IgD-negative memory B cell (primary cell): ENCODE data around the gene MAGI3. TPM values are rescaled to one million over a fixed set of nuclear protein-coding genes. Genes with fewer than 3 reads are reported as not detected.
"Not testable (repeated sequence)": the region's sequence is repeated elsewhere in the genome, so short reads cannot be mapped to it uniquely, and the experiment has no call there.

ENCODE experiments used
- H3K27ac Mint-ChIP-seq, 3 donors: one replicate each; pipeline ENCODE4 v1.8.0; 2020 to 2022; ENCODE audit warnings: mild to moderate bottlenecking in 3 of 3, mixed read lengths in 3 of 3, moderate library complexity in 1 of 3
- H3K27me3 Mint-ChIP-seq: one replicate; pipeline ENCODE4 v1.8.0; 2021; ENCODE audit warnings: mixed read lengths
- H3K36me3 Mint-ChIP-seq: one replicate; pipeline ENCODE4 v1.8.0; 2020; ENCODE audit warnings: mild to moderate bottlenecking, mixed read lengths
- H3K4me1 Mint-ChIP-seq, 3 donors: one replicate each; pipeline ENCODE4 v1.8.0; 2020 to 2022; ENCODE audit warnings: mixed read lengths in 3 of 3, mild to moderate bottlenecking in 1 of 3
- H3K4me3 Mint-ChIP-seq, 4 donors: one replicate each; pipeline ENCODE4 v1.8.0; 2020 to 2022; ENCODE audit warnings: mild to moderate bottlenecking in 4 of 4, mixed read lengths in 4 of 4, moderate library complexity in 3 of 4
- H3K9me3 Mint-ChIP-seq, 3 donors: one replicate each; pipeline ENCODE4 v1.8.0; 2020 to 2021; ENCODE audit warnings: mixed read lengths in 3 of 3, mild to moderate bottlenecking in 1 of 3
- polyA plus RNA-seq: library from polyadenylated mRNA; unstranded; fragments of 300-500 nt; fragmentation: Illumina TruSeq; gene quantifications from one replicate; pipeline ENCODE4 v1.2.3, GENCODE V29; 2021

MAGI3 gene
- polyA plus RNA-seq, 1 donor from 2014 or later = 0.36 TPM

GRCh38 chr1:113536182-113536780 is 146.0 kb downstream of the MAGI3 start:
- Mint-ChIP-seq H3K27me3 (no peaks in the 10 kb centered on the region), H3K36me3 (no peaks in the 10 kb centered on the region), H3K9me3 (peaks cover 0 to 13% (median 7%) of the 10 kb centered on the region in 3 donors), H3K4me1 (no peaks in the 10 kb centered on the region), H3K4me3 (no peak overlapping the region), H3K27ac (no peak overlapping the region)

GRCh38 chr1:113538225-113538624 is 147.9 kb downstream of the MAGI3 start:
- Mint-ChIP-seq H3K9me3 (peaks cover 1 to 16% (median 7%) of the 10 kb centered on the region in 3 donors), H3K36me3 (no peaks in the 10 kb centered on the region), H3K4me1 (no peaks in the 10 kb centered on the region), H3K27ac (no peak overlapping the region), H3K4me3 (no peak overlapping the region), H3K27me3 (no peaks in the 10 kb centered on the region)

- Mint-ChIP-seq H3K27ac (no peak overlapping the region), H3K9me3 (peaks cover 1 to 12% (median 7%) of the 10 kb centered on the region in 3 donors), H3K36me3 (peaks cover 1% of the 10 kb centered on the region), H3K4me3 (no peak overlapping the region), H3K27me3 (no peaks in the 10 kb centered on the region), H3K4me1 (no peaks in the 10 kb centered on the region)
Measured at GRCh38 chr1:113540335-113540734, 150.0 kb downstream of the MAGI3 start.

GRCh38 chr1:113541106-113541505 is 150.8 kb downstream of the MAGI3 start:
- H3K4me3 Mint-ChIP-seq = no peak overlapping the region

GRCh38 chr1:113542221-113542701 is 151.9 kb downstream of the MAGI3 start:
- peaks cover 1% of the 10 kb centered on the region for H3K36me3 Mint-ChIP-seq
- peaks cover 1 to 7% (median 6%) of the 10 kb centered on the region in 3 donors for H3K9me3 Mint-ChIP-seq
- no peaks in the 10 kb centered on the region for H3K4me1 Mint-ChIP-seq
- H3K27ac Mint-ChIP-seq = no peak overlapping the region
- no peaks in the 10 kb centered on the region for H3K27me3 Mint-ChIP-seq
- no peak overlapping the region for H3K4me3 Mint-ChIP-seq

More at GRCh38 chr1:113541106-113541505, 150.8 kb downstream of the MAGI3 start:
- Mint-ChIP-seq H3K27ac (no peak overlapping the region), H3K4me1 (no peaks in the 10 kb centered on the region), H3K9me3 (peaks cover 1 to 8% (median 7%) of the 10 kb centered on the region in 3 donors), H3K27me3 (no peaks in the 10 kb centered on the region), H3K36me3 (peaks cover 1% of the 10 kb centered on the region)

- Mint-ChIP-seq H3K27me3 (no peaks in the 10 kb centered on the region), H3K9me3 (peaks cover 1 to 6% (median 5%) of the 10 kb centered on the region in 3 donors), H3K27ac (no peak overlapping the region), H3K4me3 (no peak overlapping the region), H3K4me1 (no peaks in the 10 kb centered on the region), H3K36me3 (peaks cover 1% of the 10 kb centered on the region)
Measured at GRCh38 chr1:113543110-113543509, 152.8 kb downstream of the MAGI3 start.

GRCh38 chr1:113545210-113545609 is 154.9 kb downstream of the MAGI3 start:
- peaks cover 0 to 6% (median 1%) of the 10 kb centered on the region in 3 donors for H3K9me3 Mint-ChIP-seq
- H3K4me1 Mint-ChIP-seq = no peaks in the 10 kb centered on the region
- H3K27me3 Mint-ChIP-seq = no peaks in the 10 kb centered on the region
- H3K27ac Mint-ChIP-seq = no peak overlapping the region
- H3K4me3 Mint-ChIP-seq = no peak overlapping the region
- peaks cover 5% of the 10 kb centered on the region for H3K36me3 Mint-ChIP-seq

- peaks cover 0 to 6% (median 1%) of the 10 kb centered on the region in 3 donors for H3K9me3 Mint-ChIP-seq
- no peaks in the 10 kb centered on the region for H3K27me3 Mint-ChIP-seq
- no peak overlapping the region for H3K27ac Mint-ChIP-seq
- H3K4me3 Mint-ChIP-seq = no peak overlapping the region
- H3K4me1 Mint-ChIP-seq = no peaks in the 10 kb centered on the region
- H3K36me3 Mint-ChIP-seq = peaks cover 5% of the 10 kb centered on the region
Measured at GRCh38 chr1:113545626-113546025, 155.3 kb downstream of the MAGI3 start.

- Mint-ChIP-seq H3K9me3 (peaks cover 0 to 3% (median 0%) of the 10 kb centered on the region in 3 donors), H3K36me3 (peaks cover 5% of the 10 kb centered on the region), H3K4me1 (no peaks in the 10 kb centered on the region), H3K27ac (no peak overlapping the region), H3K27me3 (no peaks in the 10 kb centered on the region), H3K4me3 (no peak overlapping the region)
Measured at GRCh38 chr1:113551728-113552127, 161.4 kb downstream of the MAGI3 start.

- no peak overlapping the region for H3K4me3 Mint-ChIP-seq
- peaks cover 0 to 3% (median 0%) of the 10 kb centered on the region in 3 donors for H3K9me3 Mint-ChIP-seq
- H3K4me1 Mint-ChIP-seq = no peaks in the 10 kb centered on the region
- no peaks in the 10 kb centered on the region for H3K27me3 Mint-ChIP-seq
- no peak overlapping the region for H3K27ac Mint-ChIP-seq
- H3K36me3 Mint-ChIP-seq = peaks cover 5% of the 10 kb centered on the region
Measured at GRCh38 chr1:113552244-113552643, 161.9 kb downstream of the MAGI3 start.

GRCh38 chr1:113557187-113557586 is 166.9 kb downstream of the MAGI3 start:
- Mint-ChIP-seq H3K9me3 (peaks cover 9 to 20% (median 17%) of the 10 kb centered on the region in 3 donors), H3K27me3 (no peaks in the 10 kb centered on the region), H3K27ac (no peak overlapping the region), H3K4me3 (no peak overlapping the region), H3K4me1 (no peaks in the 10 kb centered on the region), H3K36me3 (no peaks in the 10 kb centered on the region)

- peaks cover 2% of the 10 kb centered on the region for H3K36me3 Mint-ChIP-seq
- H3K27me3 Mint-ChIP-seq = no peaks in the 10 kb centered on the region
- H3K4me1 Mint-ChIP-seq = no peaks in the 10 kb centered on the region
- peaks cover 4 to 29% (median 10%) of the 10 kb centered on the region in 3 donors for H3K9me3 Mint-ChIP-seq
- H3K4me3 Mint-ChIP-seq = no peak overlapping the region
- H3K27ac Mint-ChIP-seq = no peak overlapping the region
Measured at GRCh38 chr1:113565621-113566020, 175.3 kb downstream of the MAGI3 start.

GRCh38 chr1:113567427-113567826 is 177.1 kb downstream of the MAGI3 start:
- H3K27me3 Mint-ChIP-seq = no peaks in the 10 kb centered on the region
- H3K27ac Mint-ChIP-seq = no peak overlapping the region
- peaks cover 2% of the 10 kb centered on the region for H3K36me3 Mint-ChIP-seq

GRCh38 chr1:113575744-113576260 is 185.5 kb downstream of the MAGI3 start:
- not testable (repeated sequence) for H3K27me3 Mint-ChIP-seq, H3K4me3 Mint-ChIP-seq, H3K36me3 Mint-ChIP-seq, H3K4me1 Mint-ChIP-seq, H3K27ac Mint-ChIP-seq
- peaks cover 1 to 12% (median 7%) of the 10 kb centered on the region in 3 donors for H3K9me3 Mint-ChIP-seq

More at GRCh38 chr1:113567427-113567826, 177.1 kb downstream of the MAGI3 start:
- Mint-ChIP-seq H3K9me3 (peaks cover 4 to 28% (median 10%) of the 10 kb centered on the region in 3 donors), H3K4me3 (no peak overlapping the region), H3K4me1 (no peaks in the 10 kb centered on the region)

- no peak overlapping the region for H3K4me3 Mint-ChIP-seq
- H3K36me3 Mint-ChIP-seq = no peaks in the 10 kb centered on the region
- no peak overlapping the region for H3K27ac Mint-ChIP-seq
- H3K9me3 Mint-ChIP-seq = peaks cover 1 to 12% (median 5%) of the 10 kb centered on the region in 3 donors
- peaks cover 2% of the 10 kb centered on the region for H3K27me3 Mint-ChIP-seq
- H3K4me1 Mint-ChIP-seq = no peaks in the 10 kb centered on the region
Measured at GRCh38 chr1:113576271-113576670, 186.0 kb downstream of the MAGI3 start.
